ENCODE measurements around the gene ZNF544.
"Not testable (repeated sequence)": the region's sequence is repeated elsewhere in the genome, so short reads cannot be mapped to it uniquely, and the experiment has no call there.

Gene ZNF544

GRCh38 chr19:58305932-58306323 is 77.2 kb downstream of the ZNF544 start:
- DNase-seq, result no peak

GRCh38 chr19:58307736-58308135 is 79.0 kb downstream of the ZNF544 start:
- no peak for DNase-seq

GRCh38 chr19:58310685-58311084 is 82.0 kb downstream of the ZNF544 start:
- not testable (repeated sequence) for DNase-seq

GRCh38 chr19:58311345-58311865 is 82.7 kb downstream of the ZNF544 start:
- no peak for DNase-seq
